Activated naive CD4-positive, alpha-beta T cell treated with anti-CD3 and anti-CD28 coated beads, Interleukin-2, amount 50 U/mL, for 16 hours (primary cell): ENCODE measurements around the gene NTM.
"Not testable (repeated sequence)": the region's sequence is repeated elsewhere in the genome, so short reads cannot be mapped to it uniquely, and the experiment has no call there.

Source experiments
- DNase-seq: peaks from one replicate; pipeline ENCODE4 v3.0.0-alpha.2; 2020

NTM gene

GRCh38 chr11:132357811-132358572 lies 987.6 kb downstream of the NTM start:
- no peak for DNase-seq

GRCh38 chr11:132358573-132358953 lies 988.1 kb downstream of the NTM start:
- no peak for DNase-seq

GRCh38 chr11:132361011-132361550 lies 990.7 kb downstream of the NTM start:
- DNase-seq, result no peak

GRCh38 chr11:132365650-132366049 lies 995.2 kb downstream of the NTM start:
- DNase-seq, result no peak

- DNase-seq, result no peak
Measured at GRCh38 chr11:132367293-132367692, 996.9 kb downstream of the NTM start.

GRCh38 chr11:132370114-132370513 lies 999.7 kb downstream of the NTM start:
- DNase-seq, result not testable (repeated sequence)

GRCh38 chr11:132373405-132374143 lies 1003.2 kb downstream of the NTM start:
- DNase-seq, result no peak

- DNase-seq, result no peak
Measured at GRCh38 chr11:132379540-132379939, 1009.1 kb downstream of the NTM start.
